IMR-90 (cell line): Measurements from ENCODE around the gene PARP12. TPM values are rescaled to one million over a fixed set of nuclear protein-coding genes. Genes with fewer than 3 reads are reported as not detected.

Experiments
- ATAC-seq: fragments of 200-7000 bp; cut with Tn5 transposase; 2 replicates; pipeline ENCODE4 v1.9.1; 2020; ENCODE audit warnings: low read depth, mild to moderate bottlenecking, moderate library complexity
- BruUV-seq: library from RNA; stranded (reverse); fragments of 400-500 nt; replicated peaks from 2 replicates; lab custom pipeline; 2021; lab: Mats Ljungman, UMichigan
- CTCF ChIA-PET: fragments of 300-600 bp; formaldehyde crosslinking; extraction: SDS; loops from one replicate; lab custom pipeline; 2021; ENCODE audit warnings: antibody characterized with exemption; lab: Yijun Ruan, JAX
- POLR2A ChIA-PET: fragments of 300-600 bp; sonication (Branson Sonifier 250); formaldehyde crosslinking; loops from one replicate; lab custom pipeline; 2022; ENCODE audit warnings: antibody characterized with exemption; ENCODE audit not compliant: unreplicated experiment; lab: Charles Lee
- DNase-seq: peaks from one replicate; pipeline ENCODE4 v3.0.0; 2013
- H2AFZ ChIP-seq: replicated peaks from 2 replicates; pipeline ENCODE3; 2013; ENCODE audit warnings: low read length, mild to moderate bottlenecking; ENCODE audit not compliant: poor library complexity
- H2AK5ac ChIP-seq: 2 replicates; pipeline ENCODE4 v1.6.1; 2013; ENCODE audit warnings: low read depth, low read length, inconsistent platforms
- H2AK9ac ChIP-seq: replicated peaks from 2 replicates; pipeline ENCODE3; 2013; ENCODE audit warnings: mild to moderate bottlenecking, low read depth, low read length, moderate library complexity; ENCODE audit not compliant: poor library complexity
- H2BK120ac ChIP-seq: 2 replicates; pipeline ENCODE4 v1.6.1; 2013; ENCODE audit warnings: low read depth, low read length, inconsistent platforms
- H2BK15ac ChIP-seq: 3 replicates; pipeline ENCODE4 v1.6.1; 2013; ENCODE audit warnings: low read depth, low read length, inconsistent platforms
- H2BK20ac ChIP-seq: 2 replicates; pipeline ENCODE4 v1.6.1; 2013; ENCODE audit warnings: low read depth, mild to moderate bottlenecking, inconsistent platforms, low read length, moderate library complexity
- H2BK5ac ChIP-seq: 2 replicates; pipeline ENCODE4 v1.6.1; 2013; ENCODE audit warnings: mild to moderate bottlenecking, low read depth, low read length, inconsistent platforms; ENCODE audit not compliant: poor library complexity, severe bottlenecking
- H3K14ac ChIP-seq: replicated peaks from 2 replicates; pipeline ENCODE4 v1.6.1; 2013; ENCODE audit warnings: low read depth, low read length, inconsistent platforms
- H3K18ac ChIP-seq: 2 replicates; pipeline ENCODE4 v1.6.1; 2013; ENCODE audit warnings: low read depth, low read length, control low read depth
- H3K23ac ChIP-seq: 2 replicates; pipeline ENCODE4 v1.6.1; 2013; ENCODE audit warnings: low read depth, low read length, inconsistent platforms
- H3K27ac ChIP-seq: 2 replicates; pipeline ENCODE4 v1.5.1; 2013; ENCODE audit warnings: mild to moderate bottlenecking, control low read depth, low read length; ENCODE audit not compliant: insufficient read depth
- H3K27me3 ChIP-seq: 2 replicates; pipeline ENCODE4 v1.6.1; 2013; ENCODE audit warnings: low read length; ENCODE audit not compliant: control insufficient read depth, insufficient read depth
- H3K36me3 ChIP-seq: 2 replicates; pipeline ENCODE4 v1.6.1; 2013; ENCODE audit warnings: low read length, mixed read lengths; ENCODE audit not compliant: control insufficient read depth, insufficient read depth
- H3K4ac ChIP-seq: 2 replicates; pipeline ENCODE4 v1.6.1; 2013; ENCODE audit warnings: low read depth, low read length, inconsistent platforms
- H3K4me1 ChIP-seq: 2 replicates; pipeline ENCODE4 v1.6.1; 2013; ENCODE audit warnings: low read length, mixed read lengths; ENCODE audit not compliant: control insufficient read depth, insufficient read depth
- H3K4me2 ChIP-seq: 2 replicates; pipeline ENCODE4 v1.6.1; 2013; ENCODE audit warnings: low read depth, mild to moderate bottlenecking, control low read depth, low read length, moderate library complexity
- H3K4me3 ChIP-seq: 2 replicates; pipeline ENCODE4 v1.5.1; 2013; ENCODE audit warnings: low read depth, mild to moderate bottlenecking, control low read depth, low read length, moderate library complexity; ENCODE audit not compliant: insufficient read depth
- H3K56ac ChIP-seq: 2 replicates; pipeline ENCODE4 v1.6.1; 2013; ENCODE audit warnings: low read length, inconsistent platforms; ENCODE audit not compliant: insufficient read depth; ENCODE audit errors: extremely low read depth
- H3K79me1 ChIP-seq, 2 experiments: 2 replicates each; pipeline ENCODE4 v1.6.1; 2013; ENCODE audit warnings: low read length in 2 of 2, inconsistent platforms in 1 of 2, low read depth in 1 of 2
- H3K9ac ChIP-seq: 2 replicates; pipeline ENCODE4 v1.6.1; 2013; ENCODE audit warnings: low read depth, low read length, control low read depth
- H3K9me1 ChIP-seq: 2 replicates; pipeline ENCODE4 v1.6.1; 2013; ENCODE audit warnings: low read length, inconsistent platforms; ENCODE audit not compliant: insufficient read depth
- H3K9me3 ChIP-seq: 2 replicates; pipeline ENCODE4 v1.6.1; 2013; ENCODE audit warnings: low read length; ENCODE audit not compliant: control insufficient read depth, insufficient read depth
- H4K20me1 ChIP-seq: 2 replicates; pipeline ENCODE4 v1.6.1; 2013; ENCODE audit warnings: low read length, inconsistent platforms; ENCODE audit not compliant: insufficient read depth
- H4K5ac ChIP-seq: 2 replicates; pipeline ENCODE4 v1.6.1; 2013; ENCODE audit warnings: mild to moderate bottlenecking, low read depth, low read length, control low read depth
- H4K8ac ChIP-seq, 2 experiments: 2 replicates each; pipeline ENCODE4 v1.6.1; 2013; ENCODE audit warnings: low read depth in 2 of 2, low read length in 2 of 2, control low read depth in 1 of 2, inconsistent platforms in 1 of 2
- H4K91ac ChIP-seq: 2 replicates; pipeline ENCODE4 v1.6.1; 2013; ENCODE audit warnings: low read depth, low read length, inconsistent platforms; ENCODE audit not compliant: insufficient read depth
- BHLHE40 ChIP-seq: fragments of 150-350 bp; IDR thresholded peaks from 2 replicates; pipeline ENCODE4 v1.6.1; 2016; ENCODE audit warnings: mild to moderate bottlenecking, low read depth, low read length
- CEBPB ChIP-seq: IDR thresholded peaks from 2 replicates; pipeline ENCODE4 v1.6.1; 2012; ENCODE audit warnings: low read depth, low read length, improper control_type of control experiment
- CHD1 ChIP-seq: IDR thresholded peaks from 2 replicates; pipeline ENCODE4 v1.6.1; 2012; ENCODE audit warnings: low read depth, low read length, improper control_type of control experiment
- CTCF ChIP-seq: conservative IDR thresholded peaks from 2 replicates; pipeline ENCODE4 v1.5.1; 2012; ENCODE audit warnings: mild to moderate bottlenecking, low read depth, low read length, improper control_type of control experiment
- ELK1 ChIP-seq: fragments of 150-350 bp; IDR thresholded peaks from 2 replicates; pipeline ENCODE4 v1.6.1; 2016; ENCODE audit warnings: low read depth, mild to moderate bottlenecking, low read length, moderate library complexity, borderline replicate concordance
- FOS ChIP-seq: fragments of 150-350 bp; IDR thresholded peaks from 2 replicates; pipeline ENCODE4 v1.6.1; 2016; ENCODE audit warnings: low read depth, low read length
- MAFK ChIP-seq: IDR thresholded peaks from 2 replicates; pipeline ENCODE4 v1.6.1; 2012; ENCODE audit warnings: low read depth, low read length, improper control_type of control experiment
- MAZ ChIP-seq: IDR thresholded peaks from 2 replicates; pipeline ENCODE4 v1.6.1; 2012; ENCODE audit warnings: low read depth, mild to moderate bottlenecking, low read length, improper control_type of control experiment, moderate library complexity, borderline replicate concordance
- MXI1 ChIP-seq: IDR thresholded peaks from 2 replicates; pipeline ENCODE4 v1.6.1; 2012; ENCODE audit warnings: low read depth, mild to moderate bottlenecking, low read length, moderate library complexity, borderline replicate concordance
- NFE2L2 ChIP-seq: fragments of 150-350 bp; IDR thresholded peaks from 2 replicates; pipeline ENCODE4 v1.6.1; 2016; ENCODE audit warnings: low read depth, mild to moderate bottlenecking, low read length
- POLR2A ChIP-seq: IDR thresholded peaks from 2 replicates; pipeline ENCODE4 v1.6.1; 2012; ENCODE audit warnings: mild to moderate bottlenecking, low read depth, low read length
- RAD21 ChIP-seq: IDR thresholded peaks from 2 replicates; pipeline ENCODE4 v1.6.1; 2012; ENCODE audit warnings: low read length, improper control_type of control experiment
- RCOR1 ChIP-seq: IDR thresholded peaks from 2 replicates; pipeline ENCODE4 v1.6.1; 2012; ENCODE audit warnings: mild to moderate bottlenecking, low read length, improper control_type of control experiment; ENCODE audit not compliant: insufficient replicate concordance
- RFX5 ChIP-seq: IDR thresholded peaks from 2 replicates; pipeline ENCODE4 v1.8.0; 2012; ENCODE audit warnings: low read depth, mild to moderate bottlenecking, low read length, moderate library complexity
- SMC3 ChIP-seq: fragments of 150-350 bp; IDR thresholded peaks from 2 replicates; pipeline ENCODE4 v1.6.1; 2016; ENCODE audit warnings: low read depth, mild to moderate bottlenecking, antibody characterized with exemption, low read length, moderate library complexity
- USF2 ChIP-seq: fragments of 150-350 bp; IDR thresholded peaks from 2 replicates; pipeline ENCODE4 v1.6.1; 2017; ENCODE audit warnings: mild to moderate bottlenecking, antibody characterized with exemption, low read length, low read depth
- WGBS, 2 experiments: methylation state at CpG; one replicate each; pipeline versions ENCODE4 v1.1.5 to v1.1.7; 2013; ENCODE audit warnings: missing lambda C conversion rate in 2 of 2; ENCODE audit not compliant: insufficient read length in 1 of 2; ENCODE audit errors: extremely low coverage in 2 of 2; 5-methylcytosine and 5-hydroxymethylcytosine counted together
- dilution Hi-C: fragments of 300-500 bp; cut with HindIII; formaldehyde crosslinking; loops from one replicate; pipeline ENCODE4 v1.14.3; 2018; ENCODE audit warnings: low sequenced_read_pairs; ENCODE audit not compliant: unreplicated experiment
- in situ Hi-C: fragments of 300-500 bp; cut with MboI; formaldehyde crosslinking; loops from 3 replicates; pipeline ENCODE4 v1.14.3; 2019; ENCODE audit warnings: low sequenced_read_pairs, inconsistent platforms, mixed read lengths
- intact Hi-C: fragments of 100-400 bp; cut with micrococcal nuclease; formaldehyde crosslinking; loops from 2 replicates; pipeline ENCODE4 v1.10.0; 2022
- polyA plus RNA-seq, 3 experiments: library from polyadenylated mRNA; depleted of rRNA; stranded (reverse); fragments of >200 nt; gene quantifications; 2 replicates each; pipeline ENCODE4 v1.2.3, GENCODE V29; 2012; ENCODE audit warnings: low replicate concordance in 1 of 3
- total RNA-seq: library from RNA; depleted of rRNA; stranded (reverse); fragments of >200 nt; gene quantifications from 2 replicates; pipeline ENCODE4 v1.2.3, GENCODE V29; 2012

PARP12 gene
- total and polyA plus RNA-seq, 2 of the 4 experiments (the other 2 are of a cell fraction): 7.2 to 11.3 TPM

- POLR2A ChIA-PET: no interaction called here
Measured at GRCh38 chr7:139981511-139981895, 81.2 kb downstream of the PARP12 start.

More at GRCh38 chr7:139981511-139981895, 81.2 kb downstream of the PARP12 start:
- H3K4me1 ChIP-seq: peaks cover 7% of the 10 kb centered on the region; the same call in 1 of the 2 replicates
- H3K14ac ChIP-seq: no peak overlapping the region
- no peaks in the 10 kb centered on the region; the same call in 1 of the 2 replicates for H3K9me1 ChIP-seq
- H3K9ac ChIP-seq: no peak overlapping the region
- no peaks in the 10 kb centered on the region for H3K9me3 ChIP-seq
- H3K4me3 ChIP-seq: no peak overlapping the region
- H2BK120ac ChIP-seq: no peak overlapping the region
- H2AK9ac ChIP-seq: no peak overlapping the region
- CTCF ChIA-PET: no interaction called here
- H3K36me3 ChIP-seq: no peaks in the 10 kb centered on the region
- H2BK15ac ChIP-seq: no peak overlapping the region; the same call in 2 of the 3 replicates
- H2AK5ac ChIP-seq: no peak overlapping the region
- H3K18ac ChIP-seq: no peak overlapping the region
- no peak overlapping the region for H2BK5ac ChIP-seq
- H4K91ac ChIP-seq: no peak overlapping the region
- H3K27me3 ChIP-seq: no peaks in the 10 kb centered on the region
- ATAC-seq: no peak
- no peak overlapping the region for H3K4me2 ChIP-seq
- no peak overlapping the region for H2AFZ ChIP-seq
- no peak overlapping the region for H3K23ac ChIP-seq
- H3K56ac ChIP-seq: no peak overlapping the region
- no peak for TF ChIP-seq POLR2A
- no peak for TF ChIP-seq SMC3
- TF ChIP-seq RCOR1: no peak
- no peak for TF ChIP-seq FOS
- no peak for TF ChIP-seq BHLHE40
- no peak for TF ChIP-seq NFE2L2
- TF ChIP-seq CEBPB: no peak
- no peak for TF ChIP-seq USF2
- no peak for TF ChIP-seq RFX5
- TF ChIP-seq ELK1: no peak
- no peak for TF ChIP-seq MAZ
- no peak for TF ChIP-seq MAFK
- no peak for TF ChIP-seq CHD1
- no peak for TF ChIP-seq RAD21
- no peak for TF ChIP-seq CTCF
- no peak for TF ChIP-seq MXI1
- no peak overlapping the region for H3K27ac ChIP-seq
- no peaks in the 10 kb centered on the region for H3K79me1 ChIP-seq
- H3K4ac ChIP-seq: peak overlapping the region; percentile 39; the same call in 1 of the 2 replicates
- no peak overlapping the region for H4K5ac ChIP-seq
- in situ Hi-C loops: no loop called here
- no peak for DNase-seq
- dilution Hi-C loops: no loop called here
- no peak overlapping the region for H4K8ac ChIP-seq
- no peak overlapping the region for H2BK20ac ChIP-seq
- no TSS peak for BruUV-seq
- intact Hi-C loops: no loop called here
- WGBS, 2 experiments: no CpG with 5 or more reads among the region's 5 CpGs
- no peaks in the 10 kb centered on the region for H4K20me1 ChIP-seq
